Measurements from ENCODE around the gene NXPH4.

Gene NXPH4

GRCh38 chr12:57182918-57183575 lies 33.5 kb upstream of the NXPH4 start:
- TF ChIP-seq TEAD4 (IDR thresholded peaks at IDR 0.05) (no peak), EGR1 (IDR thresholded peaks at IDR 0.05) (no peak), NFIC (IDR thresholded peaks at IDR 0.05) (no peak), EP300 (IDR thresholded peaks at IDR 0.05; ENCODE audit: borderline replicate concordance) (no peak), TCF12 (IDR thresholded peaks at IDR 0.05; ENCODE audit: low read depth) (no peak), RAD21 (IDR thresholded peaks at IDR 0.05; ENCODE audit: low read depth) (peak; percentile 97)

GRCh38 chr12:57183939-57184725 lies 32.5 kb upstream of the NXPH4 start:
- TF ChIP-seq RAD21 (IDR thresholded peaks at IDR 0.05; ENCODE audit: low read depth) (no peak), CREB1 (IDR thresholded peaks at IDR 0.05; ENCODE audit: low read depth) (no peak), YY1 (IDR thresholded peaks at IDR 0.05; ENCODE audit: low read depth) (no peak), CEBPB (IDR thresholded peaks at IDR 0.05) (no peak), TAF1 (IDR thresholded peaks at IDR 0.05; ENCODE audit: low read depth) (no peak), ZBTB7A (IDR thresholded peaks at IDR 0.05; ENCODE audit: low read depth) (no peak), TCF12 (IDR thresholded peaks at IDR 0.05; ENCODE audit: low read depth) (no peak)

- TF ChIP-seq TEAD4 (IDR thresholded peaks at IDR 0.05) (no peak), REST (IDR thresholded peaks at IDR 0.05; ENCODE audit: low read depth) (no peak), EP300 (IDR thresholded peaks at IDR 0.05; ENCODE audit: borderline replicate concordance) (no peak), RAD21 (IDR thresholded peaks at IDR 0.05; ENCODE audit: low read depth) (no peak), TAF1 (IDR thresholded peaks at IDR 0.05; ENCODE audit: low read depth) (no peak), FOXM1 (IDR thresholded peaks at IDR 0.05; ENCODE audit: borderline replicate concordance, low read depth) (no peak), MAX (IDR thresholded peaks at IDR 0.05) (no peak), YY1 (IDR thresholded peaks at IDR 0.05; ENCODE audit: low read depth) (no peak), EGR1 (IDR thresholded peaks at IDR 0.05) (no peak), USF1 (IDR thresholded peaks at IDR 0.05) (no peak)
Observed at GRCh38 chr12:57185403-57185802, 31.2 kb upstream of the NXPH4 start.

- TF ChIP-seq ZBTB7A (IDR thresholded peaks at IDR 0.05; ENCODE audit: low read depth) (no peak), TAF1 (IDR thresholded peaks at IDR 0.05; ENCODE audit: low read depth) (no peak), CEBPB (IDR thresholded peaks at IDR 0.05) (no peak), EP300 (IDR thresholded peaks at IDR 0.05; ENCODE audit: borderline replicate concordance) (no peak), MAX (IDR thresholded peaks at IDR 0.05) (no peak), RAD21 (IDR thresholded peaks at IDR 0.05; ENCODE audit: low read depth) (no peak), FOXM1 (IDR thresholded peaks at IDR 0.05; ENCODE audit: borderline replicate concordance, low read depth) (no peak), REST (IDR thresholded peaks at IDR 0.05; ENCODE audit: low read depth) (no peak), EGR1 (IDR thresholded peaks at IDR 0.05) (no peak), USF1 (IDR thresholded peaks at IDR 0.05) (no peak), YY1 (IDR thresholded peaks at IDR 0.05; ENCODE audit: low read depth) (no peak)
Observed at GRCh38 chr12:57185906-57186508, 30.6 kb upstream of the NXPH4 start.

GRCh38 chr12:57187222-57188089 lies 29.1 kb upstream of the NXPH4 start:
- TF ChIP-seq NFIC (IDR thresholded peaks at IDR 0.05) (peak; percentile 20; the same call in 1 of the 2 replicates), ZBTB7A (IDR thresholded peaks at IDR 0.05; ENCODE audit: low read depth) (no peak)
